Measurements from ENCODE around the gene KMT2E.
"Not testable (repeated sequence)": the region's sequence is repeated elsewhere in the genome, so short reads cannot be mapped to it uniquely, and the experiment has no call there.

Gene KMT2E

GRCh38 chr7:104982308-104983075 is 31.5 kb upstream of the KMT2E start:
- no peak for DNase-seq

- DNase-seq: no peak
Observed at GRCh38 chr7:104983076-104983577, 30.9 kb upstream of the KMT2E start.

- DNase-seq: peak; percentile 22
Observed at GRCh38 chr7:104983578-104984539, 30.1 kb upstream of the KMT2E start.

DNA sequence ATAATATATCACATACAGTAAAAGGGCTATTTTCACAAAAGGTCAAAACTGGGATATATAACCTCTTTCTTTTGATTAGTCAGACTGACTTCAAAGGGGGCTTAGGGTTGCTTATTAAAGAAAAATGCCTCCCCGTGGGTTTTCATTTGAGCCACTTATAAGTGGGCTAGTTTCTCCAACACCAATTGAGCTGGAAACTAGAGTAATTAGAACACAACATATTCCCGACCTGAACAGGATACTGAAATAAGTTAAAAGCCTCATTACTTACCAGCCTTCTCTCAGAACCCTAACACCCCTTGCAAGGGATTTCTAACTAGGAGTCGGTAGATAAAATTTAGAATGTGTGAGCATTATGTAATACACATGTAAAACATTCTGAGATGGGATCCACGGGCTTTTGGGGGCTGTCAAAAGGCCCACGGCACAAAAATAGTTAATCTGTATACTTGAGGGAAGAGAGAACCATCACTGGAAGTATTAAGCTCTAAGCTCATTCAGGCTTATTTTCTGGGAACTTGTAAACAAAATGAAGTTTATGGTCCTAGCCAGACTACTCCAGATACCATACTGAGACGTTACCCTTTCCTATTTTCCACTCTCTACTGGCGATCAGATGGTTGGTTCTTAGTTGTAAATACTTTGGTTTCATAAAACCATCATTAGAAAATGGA is 29.3 kb upstream of the KMT2E start:
- DNase-seq: no peak

- DNase-seq: no peak
Observed at GRCh38 chr7:104985259-104985617, 28.8 kb upstream of the KMT2E start.

- no peak for DNase-seq
Observed at GRCh38 chr7:104986628-104987259, 27.3 kb upstream of the KMT2E start.

DNA sequence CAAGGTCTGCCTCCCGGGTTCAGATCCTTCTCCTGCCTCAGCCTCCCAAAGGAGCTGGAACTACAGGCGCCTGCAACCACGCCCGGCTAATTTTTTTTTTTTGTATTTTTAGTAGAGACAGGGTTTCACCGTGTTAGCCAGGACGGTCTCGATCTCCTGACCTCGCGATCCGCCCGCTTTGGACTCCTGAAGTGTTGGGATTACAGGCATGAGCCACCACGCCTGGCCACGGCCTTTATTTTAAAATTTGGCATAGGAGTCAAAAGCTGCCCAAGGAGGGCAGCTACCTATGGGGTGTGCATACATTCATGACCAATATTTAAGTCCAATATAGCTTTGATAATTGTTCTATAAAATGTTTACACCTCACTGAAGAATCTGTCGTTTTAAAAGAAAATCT is 26.6 kb upstream of the KMT2E start:
- not testable (repeated sequence) for DNase-seq

DNA sequence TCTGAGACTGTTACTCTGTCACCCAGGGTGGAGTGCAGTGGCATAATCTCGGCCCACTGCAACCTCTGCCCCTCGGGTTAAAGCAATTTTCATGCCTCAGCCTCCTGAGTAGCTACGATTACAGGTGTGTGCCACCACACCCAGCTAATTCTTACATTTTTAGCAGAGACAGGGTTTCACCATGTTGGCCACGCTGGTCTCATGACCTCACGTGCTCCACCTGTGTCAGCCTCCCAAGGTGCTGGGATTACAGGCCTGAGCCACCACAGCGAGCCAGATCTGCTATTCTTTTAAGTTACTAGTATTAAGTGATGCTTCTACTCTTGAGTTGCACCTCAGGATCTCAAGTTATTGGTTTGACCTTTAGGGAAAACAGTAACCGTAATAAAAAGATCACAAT is 23.0 kb upstream of the KMT2E start:
- no peak for DNase-seq

DNA sequence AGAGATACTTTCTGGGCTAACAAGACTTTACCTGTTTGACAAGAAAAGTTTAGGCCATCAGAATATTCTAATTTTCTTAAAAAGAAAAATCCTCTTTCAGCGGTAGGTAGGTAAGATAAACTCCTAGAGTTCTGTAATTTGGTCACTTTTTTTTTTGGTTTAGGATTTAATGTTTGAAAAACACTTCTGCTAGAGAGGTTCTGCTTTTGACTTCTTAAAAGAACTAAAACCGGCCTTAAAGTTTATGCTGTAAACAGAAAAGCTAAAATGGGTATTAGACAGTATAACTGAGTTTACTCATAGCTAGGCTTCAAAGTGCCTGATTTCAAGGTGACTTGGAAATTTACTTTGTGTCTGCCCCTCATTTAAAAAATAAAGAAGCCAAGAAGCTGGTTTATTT is 21.7 kb upstream of the KMT2E start:
- no peak for DNase-seq

GRCh38 chr7:104993217-104993862 is 20.7 kb upstream of the KMT2E start:
- DNase-seq: no peak

DNA sequence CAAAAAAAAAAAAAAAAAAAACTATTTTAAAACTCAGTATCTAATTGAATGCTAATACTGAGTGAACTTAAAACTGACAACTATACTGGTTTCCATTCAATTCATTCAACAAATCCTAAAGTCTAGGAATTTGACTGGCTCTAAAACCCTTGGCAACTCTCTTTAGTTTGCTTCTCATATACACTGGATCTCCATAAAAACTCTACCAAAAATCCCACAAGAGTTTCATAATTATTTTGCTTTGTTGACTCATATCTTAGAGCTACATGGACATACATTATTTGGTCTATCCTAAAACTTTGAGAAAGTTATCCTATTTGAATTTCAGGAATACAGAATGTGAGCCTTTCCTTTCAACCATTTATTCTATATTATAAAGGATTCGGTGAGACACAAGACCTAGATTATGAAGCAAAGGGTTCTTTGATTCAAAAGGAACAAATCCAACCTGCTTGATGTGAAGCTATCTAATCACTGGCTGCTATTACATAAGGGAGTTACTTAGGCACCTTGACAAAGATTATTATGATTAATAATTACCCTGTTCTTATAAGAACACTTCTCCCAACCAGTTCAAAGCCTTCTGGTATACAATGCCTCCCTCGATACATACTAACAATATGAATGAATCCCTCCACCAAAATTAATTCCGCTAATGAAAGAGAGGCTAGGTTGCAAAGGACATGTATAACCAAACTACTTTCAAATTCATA is 15.8 kb upstream of the KMT2E start:
- no peak for DNase-seq

GRCh38 chr7:105000200-105000599 is 13.8 kb upstream of the KMT2E start:
- no peak for DNase-seq

DNA sequence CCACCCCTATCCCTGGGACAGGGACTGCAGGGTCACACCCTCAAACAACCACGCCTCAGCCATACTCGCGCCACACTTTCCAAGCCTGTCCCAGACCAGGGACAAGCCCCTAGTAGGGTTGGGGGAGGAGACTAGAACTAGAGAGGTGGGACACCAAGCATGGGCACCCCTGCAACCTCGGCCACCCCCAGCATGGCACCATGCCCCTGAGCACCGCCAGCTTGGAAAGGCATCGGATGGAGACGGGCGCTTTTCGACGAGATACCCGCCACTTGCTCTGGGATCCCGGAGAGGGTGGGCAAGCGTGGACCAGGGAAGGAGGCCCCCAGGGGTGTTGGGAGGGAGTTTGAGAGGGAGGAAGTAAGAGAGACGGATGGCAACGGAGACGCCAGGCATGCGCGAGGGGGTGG is 13.1 kb upstream of the KMT2E start:
- DNase-seq: no peak

DNA sequence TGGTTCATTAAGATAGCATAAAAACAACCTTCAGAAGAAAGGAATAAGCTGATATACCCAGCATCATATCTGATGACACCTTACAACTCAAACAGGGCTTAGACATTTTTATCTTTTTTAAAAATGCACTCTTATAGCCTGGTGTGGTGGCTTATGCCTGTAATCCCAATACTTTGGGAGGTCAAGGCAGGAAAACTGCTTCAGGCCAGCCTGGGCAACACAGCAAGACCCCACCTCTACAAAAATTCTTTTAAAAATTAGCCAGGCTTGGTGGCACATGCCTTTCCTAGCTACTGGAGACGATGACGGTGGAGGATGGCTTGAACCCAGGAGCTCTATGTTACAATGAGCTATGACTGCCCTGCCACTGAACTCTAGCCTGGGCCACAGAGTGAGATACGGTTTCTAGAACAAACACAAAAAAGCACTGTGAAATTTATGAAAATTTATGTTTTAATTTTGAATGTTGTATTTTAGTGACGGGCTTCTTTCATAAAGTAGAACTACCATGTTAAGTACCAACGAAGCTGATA is 12.3 kb upstream of the KMT2E start:
- DNase-seq: no peak

GRCh38 chr7:105003275-105003674 is 10.7 kb upstream of the KMT2E start:
- no peak for DNase-seq

DNA sequence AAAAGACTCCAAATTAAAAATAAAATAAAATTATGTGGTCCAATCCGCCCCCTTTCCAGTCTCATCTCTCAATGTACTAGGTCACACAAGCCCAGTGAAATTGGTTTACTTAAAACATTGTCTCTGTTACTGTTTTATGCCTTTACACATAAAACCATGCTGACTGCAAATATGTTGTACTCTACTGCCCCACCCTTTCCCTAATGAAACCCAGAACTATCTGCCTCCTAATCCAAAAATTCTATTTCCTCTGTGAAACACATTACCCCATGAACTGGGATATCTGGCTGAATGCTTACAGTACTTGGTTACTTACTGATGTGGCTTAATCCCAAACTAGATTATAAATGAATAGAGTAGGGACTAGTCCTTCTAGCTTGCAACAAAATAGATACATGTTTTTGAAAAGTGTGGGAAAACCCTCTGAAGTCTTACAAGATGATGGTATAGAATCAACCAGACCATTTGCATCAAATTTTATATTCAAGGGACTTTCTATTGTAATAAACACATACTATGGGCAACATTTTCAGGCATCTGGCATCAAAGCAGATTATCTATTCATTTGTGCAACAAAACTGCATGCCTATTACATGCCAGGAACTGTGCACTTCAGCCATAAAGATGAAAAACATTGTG is 10.0 kb upstream of the KMT2E start:
- DNase-seq: no peak

- DNase-seq: not testable (repeated sequence)
Observed at GRCh38 chr7:105005006-105005405, 9.0 kb upstream of the KMT2E start.

GRCh38 chr7:105005486-105005885 is 8.5 kb upstream of the KMT2E start:
- not testable (repeated sequence) for DNase-seq

- no peak for DNase-seq
Observed at GRCh38 chr7:105006367-105007136, 7.5 kb upstream of the KMT2E start.

DNA sequence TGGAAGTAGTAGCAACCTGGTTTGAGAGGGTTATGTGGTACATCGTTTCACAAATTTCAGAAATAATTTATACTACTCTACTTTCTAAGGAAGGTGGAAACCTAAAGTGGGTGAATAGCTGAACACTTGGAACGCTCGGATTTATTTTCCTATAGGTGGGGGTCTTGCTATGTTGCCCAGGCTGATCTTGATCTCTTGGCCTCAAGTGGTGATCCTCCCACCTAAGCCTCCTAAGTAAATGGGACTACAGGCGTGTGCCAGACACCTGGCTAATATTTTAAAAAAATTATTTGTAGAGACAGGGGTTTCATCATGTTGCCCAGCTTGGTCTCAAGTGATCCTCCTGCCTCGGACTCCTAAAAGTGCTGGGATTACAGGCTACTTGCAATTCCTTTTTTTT is 6.7 kb upstream of the KMT2E start:
- no peak for DNase-seq

Measured in NCI-H2081 treated with DMSO at 0.1 percent for 48 hours (cell line).